HepG2 (cell line): ENCODE measurements around the gene HYPK. TPM values are rescaled to one million over a fixed set of nuclear protein-coding genes. Genes with fewer than 3 reads are reported as not detected.
A peak's percentile ranks its signal among the peaks of the same experiment; 100 is the strongest.

Experiments
- BRCA1 ChIP-seq: sonication (generic); formaldehyde crosslinking; IDR thresholded peaks from 2 replicates; pipeline ENCODE4 v1.4.0; 2020; ENCODE audit warnings: missing genetic modification reagents
- CHD4 ChIP-seq: fragments of 200-600 bp; sonication (generic); IDR thresholded peaks from 2 replicates; pipeline ENCODE4 v1.7.0; 2017; ENCODE audit warnings: mild to moderate bottlenecking, low read length, borderline replicate concordance
- GATAD2A ChIP-seq: IDR thresholded peaks from 2 replicates; pipeline ENCODE4 v1.6.1; 2016
- GTF3A ChIP-seq: sonication (generic); formaldehyde crosslinking; conservative IDR thresholded peaks from 2 replicates; pipeline ENCODE4 v1.4.0; 2020; ENCODE audit warnings: mild to moderate bottlenecking, missing genetic modification reagents
- HNRNPL ChIP-seq: fragments of 200-400 bp; formaldehyde crosslinking; IDR thresholded peaks from 2 replicates; pipeline ENCODE4 v1.6.1; 2017; ENCODE audit warnings: mild to moderate bottlenecking, low read depth, low read length
- IRX3 ChIP-seq: sonication (generic); formaldehyde crosslinking; IDR thresholded peaks from 2 replicates; pipeline ENCODE4 v1.8.1; 2023; ENCODE audit warnings: mild to moderate bottlenecking, low read depth, missing genetic modification reagents, borderline replicate concordance
- KMT2B ChIP-seq: IDR thresholded peaks from 2 replicates; pipeline ENCODE4 v1.6.1; 2016; ENCODE audit warnings: missing genetic modification reagents, missing compliant biosample characterization
- NONO ChIP-seq, 2 experiments: fragments of 450-650 bp in 1 of 2; sonication (generic) in 1 of 2; formaldehyde crosslinking in 1 of 2; IDR thresholded peaks in 1 of 2; conservative IDR thresholded peaks in 1 of 2; 2 replicates each; pipeline versions ENCODE4 v1.6.1 to v1.8.0; 2017 to 2022; ENCODE audit warnings: mild to moderate bottlenecking in 1 of 2, missing genetic modification reagents in 1 of 2, moderate library complexity in 1 of 2
- PHF20 ChIP-seq: sonication (generic); formaldehyde crosslinking; IDR thresholded peaks from 2 replicates; pipeline ENCODE4 v1.5.0; 2020; ENCODE audit warnings: mild to moderate bottlenecking, missing genetic modification reagents
- POGK ChIP-seq: sonication (generic); formaldehyde crosslinking; conservative IDR thresholded peaks from 2 replicates; pipeline ENCODE4 v1.8.0; 2022; ENCODE audit warnings: mild to moderate bottlenecking, moderate library complexity, missing genetic modification reagents
- POLR2G ChIP-seq: fragments of 200-400 bp; formaldehyde crosslinking; IDR thresholded peaks from 2 replicates; pipeline ENCODE4 v1.6.1; 2018; ENCODE audit warnings: mild to moderate bottlenecking, low read depth, low read length, moderate library complexity
- SP4 ChIP-seq: sonication (generic); formaldehyde crosslinking; IDR thresholded peaks from 2 replicates; pipeline ENCODE4 v1.8.1; 2023; ENCODE audit warnings: mild to moderate bottlenecking, missing genetic modification reagents
- TOPORS ChIP-seq: sonication (generic); formaldehyde crosslinking; IDR thresholded peaks from 2 replicates; pipeline ENCODE4 v1.8.0; 2023; ENCODE audit warnings: mild to moderate bottlenecking, missing genetic modification reagents
- UBTF ChIP-seq: sonication (generic); formaldehyde crosslinking; IDR thresholded peaks from 2 replicates; pipeline ENCODE4 v1.4.0; 2020; ENCODE audit warnings: mild to moderate bottlenecking, missing genetic modification reagents
- ZFP82 ChIP-seq: sonication (generic); formaldehyde crosslinking; IDR thresholded peaks from 2 replicates; pipeline ENCODE4 v1.5.1; 2020; ENCODE audit warnings: mild to moderate bottlenecking, missing genetic modification reagents, borderline replicate concordance
- ZFYVE20 ChIP-seq: sonication (generic); formaldehyde crosslinking; IDR thresholded peaks from 2 replicates; pipeline ENCODE4 v1.8.0; 2023; ENCODE audit warnings: low read depth, mild to moderate bottlenecking, moderate library complexity, missing genetic modification reagents, borderline replicate concordance
- ZNF446 ChIP-seq: sonication (generic); formaldehyde crosslinking; IDR thresholded peaks from 2 replicates; pipeline ENCODE4 v1.5.0; 2020; ENCODE audit warnings: mild to moderate bottlenecking, missing genetic modification reagents
- ZNF543 ChIP-seq: sonication (generic); formaldehyde crosslinking; IDR thresholded peaks from 2 replicates; pipeline ENCODE4 v1.4.0; 2020; ENCODE audit warnings: mild to moderate bottlenecking, missing genetic modification reagents
- ZNF562 ChIP-seq: sonication (generic); formaldehyde crosslinking; IDR thresholded peaks from 2 replicates; pipeline ENCODE4 v1.8.0; 2022; ENCODE audit warnings: missing genetic modification reagents, borderline replicate concordance
- ZNF567 ChIP-seq: sonication (generic); formaldehyde crosslinking; IDR thresholded peaks from 2 replicates; pipeline ENCODE4 v1.8.1; 2023; ENCODE audit warnings: mild to moderate bottlenecking, missing genetic modification reagents, borderline replicate concordance
- polyA plus RNA-seq, 8 experiments: library from polyadenylated mRNA; depleted of rRNA in 3 of 8; stranded (reverse) in 7 of 8; unstranded in 1 of 8; fragments of >200 nt; fragmentation: Illumina TruSeq in 4 of 8; extraction: Trizol in 4 of 8; gene quantifications; 2 replicates each; pipeline versions ENCODE4 v1.2.1 to v1.2.3, GENCODE V29; 2011 to 2016; ENCODE audit warnings: low read depth in 4 of 8, missing spikeins in 1 of 8, mixed read lengths in 1 of 8; ENCODE audit not compliant: insufficient read depth in 1 of 8
- total RNA-seq, 5 experiments: library from RNA; depleted of rRNA; stranded (reverse); fragments of >200 nt; fragmentation: Illumina TruSeq; extraction: Trizol; gene quantifications; 2 replicates each; pipeline ENCODE4 v1.2.3, GENCODE V29; 2016; ENCODE audit warnings: low read depth in 1 of 5

Gene HYPK
- total and polyA plus RNA-seq, 2 of the 13 experiments (the other 11 are each of a cell fraction or from before 2014, with no cell fraction given) = 13.5 to 16.5 TPM

- TF ChIP-seq GATAD2A (CRISPR knock-in tag) (no peak), ZFP82 (CRISPR knock-in tag) (no peak), IRX3 (CRISPR knock-in tag) (no peak), KMT2B (CRISPR knock-in tag) (0 out of 2 replicates have a peak, but pooled peaks have one; percentile 1), TOPORS (CRISPR knock-in tag) (no peak), POLR2G (no peak; the same call in none of the 2 replicates), ZNF562 (no peak), NONO (IDR thresholded peaks at IDR 0.05) (no peak), NONO (CRISPR knock-in tag; conservative IDR thresholded peaks at IDR 0.05) (0 out of 2 replicates have a peak, but pooled peaks have one; percentile 17), SP4 (CRISPR knock-in tag) (0 out of 2 replicates have a peak, but pooled peaks have one; percentile 43), HNRNPL (peak; percentile 64; the same call in 1 of the 2 replicates), GTF3A (CRISPR knock-in tag) (no peak), ZFYVE20 (CRISPR knock-in tag) (0 out of 2 replicates have a peak, but pooled peaks have one; percentile 2), ZNF446 (CRISPR knock-in tag) (0 out of 2 replicates have a peak, but pooled peaks have one; percentile 11), PHF20 (CRISPR knock-in tag) (peak; percentile 12; the same call in 1 of the 2 replicates), POGK (CRISPR knock-in tag) (peak; percentile 23; the same call in 1 of the 2 replicates), CHD4 (no peak), UBTF (CRISPR knock-in tag) (peak; percentile 16; the same call in 1 of the 2 replicates), ZNF543 (CRISPR knock-in tag) (0 out of 2 replicates have a peak, but pooled peaks have one; percentile 2), ZNF567 (CRISPR knock-in tag) (0 out of 2 replicates have a peak, but pooled peaks have one; percentile 64), BRCA1 (0 out of 2 replicates have a peak, but pooled peaks have one; percentile 1)
Observed at GRCh38 chr15:43776718-43777266, 23.6 kb upstream of the HYPK start, which contains the start of gene ELL3 (continued).
